A673 (cell line): ENCODE measurements around the gene NUBPL. TPM values are rescaled to one million over a fixed set of nuclear protein-coding genes. Genes with fewer than 3 reads are reported as not detected.
"Not testable (repeated sequence)": the region's sequence is repeated elsewhere in the genome, so short reads cannot be mapped to it uniquely, and the experiment has no call there.

Experiments
- BruUV-seq: library from RNA; stranded (reverse); fragments of 400-500 nt; replicated peaks from 2 replicates; lab custom pipeline; 2021; lab: Mats Ljungman, UMichigan
- CTCF ChIA-PET: fragments of 300-600 bp; sonication (Branson Sonifier 250); formaldehyde crosslinking; loops from one replicate; lab custom pipeline; 2022; ENCODE audit warnings: antibody characterized with exemption; lab: Charles Lee
- POLR2A ChIA-PET: fragments of 300-600 bp; sonication (Branson Sonifier 250); formaldehyde crosslinking; loops from one replicate; lab custom pipeline; 2022; ENCODE audit warnings: antibody characterized with exemption; ENCODE audit not compliant: low non-redundant PET; lab: Charles Lee
- DNase-seq: peaks from one replicate; pipeline ENCODE4 v3.0.0-alpha.2; 2015; ENCODE audit warnings: low spot score
- H3K27ac ChIP-seq: fragments of 200-600 bp; sonication (generic); 2 replicates; pipeline ENCODE4 v1.5.1; 2016; ENCODE audit warnings: mixed run types, low read depth, mild to moderate bottlenecking, mixed read lengths, antibody characterized with exemption, low read length; ENCODE audit not compliant: poor library complexity, severe bottlenecking
- H3K27me3 ChIP-seq: fragments of 200-600 bp; sonication (generic); replicated peaks from 2 replicates; pipeline ENCODE4 v1.6.1; 2017; ENCODE audit warnings: mixed run types, low read depth, mild to moderate bottlenecking, mixed read lengths, antibody characterized with exemption, low read length; ENCODE audit not compliant: insufficient read depth, poor library complexity
- H3K36me3 ChIP-seq: fragments of 200-600 bp; sonication (generic); 2 replicates; pipeline ENCODE4 v1.6.1; 2016; ENCODE audit warnings: mixed run types, mild to moderate bottlenecking, mixed read lengths, antibody characterized with exemption, low read length; ENCODE audit not compliant: insufficient read depth, poor library complexity, severe bottlenecking
- H3K4me1 ChIP-seq: fragments of 200-600 bp; sonication (generic); 2 replicates; pipeline ENCODE4 v1.6.1; 2017; ENCODE audit warnings: mixed run types, mild to moderate bottlenecking, mixed read lengths, antibody characterized with exemption, low read length; ENCODE audit not compliant: insufficient read depth, poor library complexity, severe bottlenecking
- H3K4me3 ChIP-seq: fragments of 200-600 bp; sonication (generic); 2 replicates; pipeline ENCODE4 v1.5.1; 2016; ENCODE audit warnings: low read depth, mixed run types, mild to moderate bottlenecking, mixed read lengths, low read length; ENCODE audit not compliant: poor library complexity, severe bottlenecking
- H3K9me3 ChIP-seq: fragments of 200-600 bp; sonication (generic); 2 replicates; pipeline ENCODE4 v1.6.1; 2016; ENCODE audit warnings: mixed run types, low read depth, mild to moderate bottlenecking, mixed read lengths, antibody characterized with exemption, low read length; ENCODE audit not compliant: poor library complexity, severe bottlenecking
- EZH2 ChIP-seq: fragments of 200-600 bp; sonication (generic); IDR thresholded peaks from 2 replicates; pipeline ENCODE4 v1.6.1; 2017; ENCODE audit warnings: borderline replicate concordance, low read depth, mild to moderate bottlenecking, mixed read lengths, antibody characterized with exemption, low read length; ENCODE audit not compliant: poor library complexity, severe bottlenecking
- intact Hi-C: fragments of 100-400 bp; cut with micrococcal nuclease; formaldehyde crosslinking; loops from one replicate; pipeline ENCODE4 v1.10.0; 2022; ENCODE audit not compliant: unreplicated experiment
- total RNA-seq: library from RNA; stranded (reverse); gene quantifications from 2 replicates; pipeline ENCODE4 v1.2.3, GENCODE V29; 2021
- TF ChIP-seq, protein P1 (sequence below): fragments of 300-800, 200-600 bp; sonication (generic); conservative IDR thresholded peaks from 2 replicates; pipeline ENCODE4 v1.5.1; 2017; ENCODE audit warnings: low read depth, mild to moderate bottlenecking, antibody characterized with exemption, low read length, moderate library complexity, mixed read lengths

NUBPL gene
- total RNA-seq, 1 experiment from 2014 or later = 15.5 TPM

GRCh38 chr14:31605702-31606101, 44.5 kb downstream of the NUBPL start:
- CTCF ChIA-PET = no interaction called here
- no peaks in the 10 kb centered on the region for H3K9me3 ChIP-seq
- POLR2A ChIA-PET = no interaction called here
- no peak for DNase-seq
- no peaks in the 10 kb centered on the region for H3K36me3 ChIP-seq
- H3K4me1 ChIP-seq = no peaks in the 10 kb centered on the region
- no TSS peak for BruUV-seq
- intact Hi-C loops = no loop called here
- TF ChIP-seq, protein P1, sequence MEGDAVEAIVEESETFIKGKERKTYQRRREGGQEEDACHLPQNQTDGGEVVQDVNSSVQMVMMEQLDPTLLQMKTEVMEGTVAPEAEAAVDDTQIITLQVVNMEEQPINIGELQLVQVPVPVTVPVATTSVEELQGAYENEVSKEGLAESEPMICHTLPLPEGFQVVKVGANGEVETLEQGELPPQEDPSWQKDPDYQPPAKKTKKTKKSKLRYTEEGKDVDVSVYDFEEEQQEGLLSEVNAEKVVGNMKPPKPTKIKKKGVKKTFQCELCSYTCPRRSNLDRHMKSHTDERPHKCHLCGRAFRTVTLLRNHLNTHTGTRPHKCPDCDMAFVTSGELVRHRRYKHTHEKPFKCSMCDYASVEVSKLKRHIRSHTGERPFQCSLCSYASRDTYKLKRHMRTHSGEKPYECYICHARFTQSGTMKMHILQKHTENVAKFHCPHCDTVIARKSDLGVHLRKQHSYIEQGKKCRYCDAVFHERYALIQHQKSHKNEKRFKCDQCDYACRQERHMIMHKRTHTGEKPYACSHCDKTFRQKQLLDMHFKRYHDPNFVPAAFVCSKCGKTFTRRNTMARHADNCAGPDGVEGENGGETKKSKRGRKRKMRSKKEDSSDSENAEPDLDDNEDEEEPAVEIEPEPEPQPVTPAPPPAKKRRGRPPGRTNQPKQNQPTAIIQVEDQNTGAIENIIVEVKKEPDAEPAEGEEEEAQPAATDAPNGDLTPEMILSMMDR = no peak
- no peak for TF ChIP-seq EZH2
- no peak overlapping the region for H3K27ac ChIP-seq
- no peak overlapping the region for H3K4me3 ChIP-seq
- H3K27me3 ChIP-seq = no peaks in the 10 kb centered on the region

DNA sequence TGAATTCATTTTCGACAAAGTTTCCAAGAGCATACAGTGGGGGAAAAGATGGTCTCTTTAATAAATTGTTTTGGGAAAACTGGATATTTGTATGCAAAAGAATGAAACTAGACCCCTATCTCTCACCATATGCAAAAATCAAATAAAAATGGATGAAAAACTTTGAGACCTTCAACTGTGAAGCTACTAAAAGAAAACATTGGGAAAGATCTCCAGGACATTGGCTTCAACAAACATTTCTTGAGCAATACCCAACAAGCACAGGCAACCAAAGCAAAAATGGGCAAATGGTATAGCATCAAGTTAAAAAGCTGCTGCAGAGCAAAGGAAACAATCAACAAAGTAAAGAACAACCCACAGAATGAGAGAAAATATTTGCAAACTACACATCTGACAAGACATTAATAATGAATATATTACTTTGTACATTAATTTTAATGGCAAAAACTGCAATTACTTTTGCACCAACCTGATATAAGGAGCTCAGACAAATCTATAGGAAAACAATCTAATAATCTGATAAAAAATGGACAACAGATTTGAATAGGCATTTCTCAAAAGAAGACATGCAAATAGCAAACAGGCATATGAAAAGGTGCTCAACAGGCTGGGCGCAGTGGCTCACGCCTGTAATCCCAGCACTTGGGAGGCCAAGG, 50.7 kb downstream of the NUBPL start:
- CTCF ChIA-PET = no interaction called here
- H3K4me1 ChIP-seq = no peaks in the 10 kb centered on the region
- intact Hi-C loops = no loop called here
- no peaks in the 10 kb centered on the region for H3K9me3 ChIP-seq
- H3K4me3 ChIP-seq = no peak overlapping the region
- DNase-seq = no peak
- H3K27ac ChIP-seq = no peak overlapping the region
- POLR2A ChIA-PET = no interaction called here
- BruUV-seq = no TSS peak
- TF ChIP-seq, protein P1 = no peak
- TF ChIP-seq EZH2 = no peak
- H3K36me3 ChIP-seq = no peaks in the 10 kb centered on the region
- no peaks in the 10 kb centered on the region for H3K27me3 ChIP-seq

- H3K36me3 ChIP-seq = no peaks in the 10 kb centered on the region
- DNase-seq = no peak
- no peaks in the 10 kb centered on the region for H3K27me3 ChIP-seq
- no peaks in the 10 kb centered on the region for H3K9me3 ChIP-seq
- no peaks in the 10 kb centered on the region for H3K4me1 ChIP-seq
- H3K4me3 ChIP-seq = no peak overlapping the region
- ChIA-PET CTCF (no interaction called here), POLR2A (no interaction called here)
- intact Hi-C loops = no loop called here
- no peak overlapping the region for H3K27ac ChIP-seq
- BruUV-seq = no TSS peak
- no peak for TF ChIP-seq EZH2
- TF ChIP-seq, protein P1 = no peak
These were observed 52.0 kb downstream of the NUBPL start for GRCh38 chr14:31613188-31613587.

DNA sequence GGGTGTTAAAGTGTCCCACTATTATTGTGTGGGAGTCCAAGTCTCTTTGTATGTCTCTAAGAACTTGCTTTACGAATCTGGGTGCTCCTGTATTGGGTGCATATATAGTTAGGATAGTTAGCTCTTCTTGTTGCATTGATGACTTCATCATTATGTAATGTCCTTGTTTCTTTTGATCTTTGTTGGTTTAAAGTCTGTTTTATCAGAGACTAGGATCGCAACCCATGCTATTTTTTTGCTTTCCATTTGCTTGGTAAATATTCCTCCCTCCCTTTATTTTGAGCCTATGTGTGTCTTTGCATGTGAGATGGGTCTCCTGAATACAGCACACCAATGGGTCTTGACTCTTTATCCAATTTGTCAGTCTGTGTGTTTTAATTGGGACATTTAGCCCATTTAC, 57.7 kb downstream of the NUBPL start:
- H3K27me3 ChIP-seq, intact Hi-C loops, DNase-seq, POLR2A ChIA-PET, H3K27ac ChIP-seq, CTCF ChIA-PET, H3K4me1 ChIP-seq, H3K9me3 ChIP-seq, H3K4me3 ChIP-seq, BruUV-seq, H3K36me3 ChIP-seq: not testable (repeated sequence)
